Embryonic facial prominence (tissue), 1 donor: ENCODE measurements around the gene MED13L.

Source experiments
- DNase-seq: peaks from one replicate; pipeline ENCODE4 v3.0.0-alpha.2; 2016; ENCODE audit errors: extremely low spot score

MED13L gene

GRCh38 chr12:115944392-115944742 lies 333.1 kb downstream of the MED13L start:
- no peak for DNase-seq

DNA sequence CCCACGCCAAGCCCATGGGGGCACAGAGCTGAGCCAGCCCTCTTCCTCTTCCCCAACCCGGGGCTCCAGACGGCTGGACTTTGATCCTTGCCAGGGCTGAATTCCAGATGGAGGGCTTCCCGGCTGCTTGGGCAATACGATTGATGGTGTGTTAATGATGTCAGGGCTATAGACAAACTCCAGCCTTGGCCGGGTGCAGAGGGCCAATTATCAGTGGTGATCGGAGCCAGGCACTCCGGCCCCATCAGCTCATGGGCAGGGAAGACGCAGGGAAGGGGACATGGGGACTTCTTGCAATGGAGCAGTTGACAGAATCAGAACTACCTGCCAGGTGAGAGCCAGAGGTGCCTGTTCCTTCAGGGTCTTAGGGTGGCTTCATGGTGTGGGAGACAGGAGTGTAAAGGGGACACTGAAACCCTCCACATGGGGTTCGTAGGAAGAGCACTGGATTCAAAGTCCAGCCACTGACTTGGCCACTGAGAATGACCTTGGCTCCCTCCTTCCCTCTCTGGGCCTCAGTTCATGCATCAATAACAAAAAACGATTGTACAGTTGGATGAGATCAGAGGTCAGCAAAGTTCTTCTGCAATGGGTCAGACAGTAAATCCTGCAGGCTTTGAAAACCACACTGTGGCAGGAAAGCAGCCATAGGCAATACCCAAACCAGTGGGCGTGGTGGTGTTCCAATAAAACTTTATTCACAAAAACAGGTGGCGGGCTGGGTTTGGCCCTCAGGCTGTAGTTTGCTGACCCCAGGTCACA lies 333.7 kb downstream of the MED13L start:
- DNase-seq: no peak

GRCh38 chr12:115943310-115943629 lies 334.2 kb downstream of the MED13L start:
- no peak for DNase-seq

DNA sequence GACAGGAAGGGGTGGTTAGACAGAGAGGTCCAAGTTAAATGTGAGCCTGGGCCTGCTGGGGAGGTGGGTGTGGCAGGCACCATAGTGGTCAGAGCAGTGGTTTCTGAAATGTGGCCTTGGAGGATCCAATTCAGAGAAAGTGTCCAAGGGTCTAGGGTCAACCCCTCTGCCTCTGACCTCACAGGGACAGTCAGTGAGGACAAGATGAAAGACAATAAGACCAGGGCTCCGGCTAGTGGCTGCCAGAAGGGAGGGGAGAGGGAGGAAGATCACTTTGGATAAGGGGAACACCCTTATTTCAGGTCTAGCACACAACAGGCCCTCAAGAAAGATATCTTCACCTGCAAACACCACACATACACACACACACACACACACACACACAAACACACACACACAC lies 335.1 kb downstream of the MED13L start:
- DNase-seq: no peak

- no peak for DNase-seq
Measured at GRCh38 chr12:115941362-115941761, 336.1 kb downstream of the MED13L start.

DNA sequence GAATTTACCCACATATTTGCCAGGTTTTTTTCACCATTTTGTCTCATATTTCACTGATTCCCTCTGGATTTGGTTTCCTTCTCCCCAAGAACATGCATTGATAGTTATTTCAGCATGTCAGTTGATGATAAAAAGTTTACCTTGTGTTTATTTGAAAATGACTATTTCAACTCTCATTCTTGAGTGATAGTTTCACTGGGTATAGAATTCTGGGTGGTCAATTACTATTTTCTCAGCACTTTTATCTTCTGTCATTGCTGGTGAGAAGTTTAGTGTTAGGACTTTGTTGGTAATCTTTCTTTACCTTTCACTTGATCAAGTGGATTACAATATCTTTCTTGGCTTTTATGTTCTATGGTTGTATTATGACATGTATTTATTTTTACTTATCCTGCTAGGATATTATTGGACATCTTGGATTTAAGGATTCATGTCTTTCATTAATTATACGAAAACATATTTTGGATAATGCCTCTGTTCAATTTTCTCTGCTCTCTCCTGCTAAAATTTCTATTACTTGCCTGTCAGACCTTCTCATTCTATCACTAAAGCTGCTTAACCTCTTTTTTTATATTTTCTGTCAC lies 338.6 kb downstream of the MED13L start:
- no peak for DNase-seq

DNA sequence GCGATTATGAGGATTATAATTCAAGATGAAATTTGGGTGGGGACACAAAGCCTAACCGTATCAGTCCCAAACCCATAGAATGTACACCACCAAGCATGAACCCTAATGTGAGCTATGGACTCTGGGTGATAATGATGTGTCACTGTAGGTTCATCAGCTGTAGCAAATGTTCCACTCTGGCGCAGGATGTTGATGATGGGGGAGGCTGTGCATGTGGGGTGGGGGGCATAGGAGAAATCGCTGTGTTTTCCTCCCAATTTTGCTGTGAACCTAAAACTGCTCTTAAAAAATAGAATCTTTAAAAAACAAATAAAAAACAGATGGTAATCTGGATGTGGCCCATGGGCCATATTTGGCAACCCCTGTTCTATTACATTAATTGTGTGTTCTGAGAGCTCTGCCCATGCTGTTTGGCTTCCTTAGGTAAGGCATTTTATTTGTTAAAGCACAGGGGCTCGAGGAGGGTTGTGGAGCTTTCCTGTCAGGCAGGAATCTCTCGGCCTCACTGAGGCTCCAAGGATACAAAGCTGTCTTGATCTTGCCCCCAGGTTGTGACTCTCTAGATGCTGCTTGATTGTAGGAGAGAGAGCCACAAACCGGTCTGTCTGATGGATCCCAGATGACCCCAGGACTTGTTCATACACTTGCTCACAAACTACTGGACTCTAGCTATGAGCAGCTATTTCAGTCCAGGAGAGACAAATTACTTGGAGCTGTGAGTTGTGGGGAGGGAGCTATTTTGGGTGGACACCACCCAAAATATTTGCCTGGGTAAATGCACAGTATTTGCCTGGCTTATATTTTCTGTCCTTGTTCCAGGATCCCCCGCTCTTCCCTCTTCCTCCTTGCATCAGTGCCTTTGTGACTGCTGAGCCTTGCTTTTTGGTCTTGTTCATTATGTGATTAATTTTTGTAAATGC lies 340.2 kb downstream of the MED13L start:
- DNase-seq: no peak

GRCh38 chr12:115934877-115935276 lies 342.6 kb downstream of the MED13L start:
- no peak for DNase-seq

GRCh38 chr12:115934046-115934445 lies 343.4 kb downstream of the MED13L start:
- DNase-seq: no peak

DNA sequence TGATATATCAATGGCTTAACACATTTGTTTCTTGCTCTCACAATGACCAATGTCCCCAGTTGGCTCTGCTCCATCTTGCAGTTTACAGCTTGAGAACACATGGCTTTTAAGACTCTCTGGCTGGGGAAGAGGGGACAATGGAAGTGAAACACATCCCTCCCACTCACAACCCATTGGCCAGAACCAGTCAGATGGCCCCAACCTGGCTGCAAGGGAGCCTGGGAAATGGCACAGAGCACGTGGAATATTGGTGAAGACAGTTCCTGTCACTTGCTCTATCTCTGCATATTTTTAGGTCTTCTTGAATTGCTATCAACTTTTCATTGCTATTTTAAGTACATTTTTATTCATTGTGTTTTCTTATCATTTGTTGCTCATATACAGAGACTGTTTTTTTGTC lies 345.4 kb downstream of the MED13L start:
- no peak for DNase-seq

DNA sequence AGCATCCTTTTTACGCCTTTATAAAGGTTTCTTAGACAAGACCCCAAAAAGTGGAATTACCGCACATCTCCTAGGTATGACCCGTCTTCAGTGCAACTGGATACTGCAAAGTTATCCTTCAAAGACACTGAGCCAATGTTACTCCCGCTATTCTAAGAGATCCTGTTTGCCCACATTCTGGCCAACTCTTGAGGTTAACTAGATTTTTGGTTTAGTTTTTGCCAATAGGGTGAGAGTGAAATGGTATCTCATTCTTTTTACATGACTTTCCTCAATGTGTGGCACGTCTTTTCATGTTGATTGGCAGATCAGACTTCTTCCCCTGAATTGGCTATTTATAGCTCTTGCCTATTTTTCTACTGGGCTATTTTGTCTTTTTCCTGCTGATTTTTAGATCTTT lies 347.2 kb downstream of the MED13L start:
- no peak for DNase-seq

DNA sequence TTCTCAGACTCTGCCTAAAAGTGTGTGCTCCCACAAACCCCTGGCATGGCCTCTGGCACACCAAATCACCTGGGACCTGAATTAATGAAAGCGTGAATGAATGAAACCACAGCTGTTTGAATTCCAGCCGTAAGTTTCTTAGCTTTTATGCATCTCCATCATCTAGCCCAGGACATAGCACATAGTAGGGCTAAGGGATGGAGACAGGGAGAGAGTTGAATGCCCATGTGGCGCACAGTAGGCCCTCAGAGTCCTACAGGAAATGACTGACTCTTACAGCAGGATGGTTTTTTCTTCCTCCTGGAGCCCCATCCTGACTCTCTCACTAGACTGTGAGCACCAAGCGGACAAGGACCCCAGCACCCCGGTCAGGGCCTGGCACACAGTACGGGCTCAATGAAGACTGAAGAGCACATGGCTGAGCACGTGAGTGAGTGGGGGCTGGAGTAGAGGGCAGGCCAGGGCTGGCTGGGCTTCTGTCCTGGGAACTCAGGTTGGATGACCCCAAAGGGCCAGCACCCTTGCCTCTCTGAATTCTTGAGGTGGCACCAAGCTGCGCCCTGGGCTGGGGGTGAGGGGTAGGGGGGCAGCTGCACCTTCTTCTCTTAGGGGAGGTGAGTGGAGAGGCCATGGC lies 351.3 kb downstream of the MED13L start:
- no peak for DNase-seq

DNA sequence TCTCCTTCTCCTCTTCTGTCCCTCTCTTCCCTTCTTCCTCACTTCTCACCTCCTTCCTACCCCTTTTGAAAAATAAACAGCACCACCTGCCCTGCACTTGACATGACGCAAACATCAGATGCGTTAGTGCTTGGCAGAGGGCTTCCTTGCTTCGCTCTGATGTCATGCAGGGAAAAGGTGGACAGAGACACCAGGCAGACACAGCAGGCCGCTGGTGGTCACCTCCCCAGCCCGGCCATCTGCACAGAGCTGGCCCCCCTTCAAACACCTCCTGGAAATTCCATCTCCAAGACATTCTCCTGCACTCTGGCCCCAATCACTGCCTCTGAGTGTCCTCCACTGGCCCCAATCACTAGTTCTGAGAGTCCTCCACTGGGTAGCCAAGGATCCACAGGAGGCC lies 353.6 kb downstream of the MED13L start:
- no peak for DNase-seq

DNA sequence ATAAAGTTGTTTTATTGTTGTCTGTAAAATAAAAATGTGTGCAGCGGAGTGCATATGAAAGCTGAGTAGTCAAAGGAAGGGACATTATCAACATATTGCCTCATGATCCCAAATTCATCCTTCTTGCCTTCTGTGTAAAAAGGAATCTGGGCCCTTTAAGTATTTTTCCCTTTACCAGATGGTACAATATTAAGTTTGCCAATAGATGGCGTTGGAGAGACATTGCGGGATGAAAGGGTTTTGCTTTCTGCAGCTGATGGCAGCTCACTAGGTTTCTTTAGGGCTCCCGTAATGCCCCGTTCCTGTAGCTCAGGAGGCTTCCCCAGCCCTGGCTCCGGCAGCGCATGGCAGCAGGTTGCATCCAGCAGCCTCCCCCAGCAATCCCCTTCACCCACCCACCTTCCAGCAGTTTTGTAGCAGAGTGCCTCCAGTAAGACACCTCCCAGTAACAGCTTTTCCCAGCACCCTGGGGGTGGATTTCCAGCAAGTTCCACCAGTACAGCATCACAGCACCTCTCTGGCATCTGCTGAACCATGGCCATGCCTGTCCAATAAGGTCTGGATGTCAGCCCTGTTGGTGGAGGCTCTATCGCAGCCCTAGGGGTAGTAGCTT lies 354.4 kb downstream of the MED13L start:
- DNase-seq: no peak

GRCh38 chr12:115920395-115921183 lies 356.9 kb downstream of the MED13L start:
- no peak for DNase-seq

GRCh38 chr12:115918763-115919162 lies 358.7 kb downstream of the MED13L start:
- no peak for DNase-seq

DNA sequence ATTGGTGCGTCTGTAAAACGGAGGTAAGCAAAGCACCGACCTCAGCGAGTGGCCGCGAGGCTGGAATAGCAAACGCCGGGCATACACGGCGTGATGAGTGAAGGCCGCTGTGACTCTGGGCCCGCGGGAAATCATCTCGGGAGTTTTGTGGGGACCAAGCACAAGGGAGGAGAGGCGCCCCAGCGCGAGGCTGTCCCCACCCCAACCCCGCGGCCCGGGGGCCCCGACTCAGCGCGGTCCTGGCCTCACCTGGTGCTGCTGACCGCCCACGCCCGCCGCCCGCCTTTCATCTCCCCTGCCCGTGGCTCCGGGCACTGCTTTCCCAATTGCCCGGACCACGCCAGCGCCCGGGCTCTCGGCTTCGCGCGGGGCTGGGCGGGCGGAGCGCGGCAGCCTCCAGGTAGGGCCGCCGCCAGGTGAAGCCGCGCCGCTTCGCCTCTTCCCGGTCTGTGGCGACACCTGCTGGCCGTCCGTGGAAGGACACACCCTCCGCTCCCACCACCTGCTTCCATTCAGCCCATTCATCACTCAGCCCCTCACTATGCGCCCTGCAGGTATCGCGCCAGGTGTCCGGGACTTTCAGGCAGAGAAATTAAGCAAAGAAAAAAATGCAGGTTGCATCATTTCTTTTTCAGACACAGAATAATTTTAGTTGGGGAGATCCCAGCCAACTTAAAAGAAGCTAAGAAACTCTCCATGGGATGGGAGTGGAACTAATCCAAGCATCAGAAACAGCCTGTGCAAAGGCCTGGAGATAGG lies 360.4 kb downstream of the MED13L start:
- DNase-seq: no peak

DNA sequence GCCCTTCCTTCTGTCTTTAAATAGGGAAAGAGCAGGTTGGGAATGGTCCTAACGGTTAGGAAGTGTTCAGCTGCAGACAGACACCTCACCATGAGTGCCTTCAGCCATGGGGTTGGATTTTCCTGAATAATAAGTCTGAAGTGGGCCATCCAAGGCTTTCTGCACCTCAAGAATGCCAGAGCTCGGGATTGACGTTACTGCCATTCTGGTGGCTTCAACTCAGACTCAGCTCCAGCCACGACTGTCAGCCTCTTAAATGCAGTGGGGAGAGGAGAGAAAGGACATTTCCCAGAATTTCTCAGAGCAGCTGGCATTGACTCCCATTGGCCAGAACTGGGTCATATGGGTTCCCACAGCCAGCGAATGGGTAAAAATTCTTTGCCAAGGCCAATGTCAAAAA lies 363.4 kb downstream of the MED13L start:
- DNase-seq: no peak

GRCh38 chr12:115912440-115912839 lies 365.1 kb downstream of the MED13L start:
- DNase-seq: no peak

DNA sequence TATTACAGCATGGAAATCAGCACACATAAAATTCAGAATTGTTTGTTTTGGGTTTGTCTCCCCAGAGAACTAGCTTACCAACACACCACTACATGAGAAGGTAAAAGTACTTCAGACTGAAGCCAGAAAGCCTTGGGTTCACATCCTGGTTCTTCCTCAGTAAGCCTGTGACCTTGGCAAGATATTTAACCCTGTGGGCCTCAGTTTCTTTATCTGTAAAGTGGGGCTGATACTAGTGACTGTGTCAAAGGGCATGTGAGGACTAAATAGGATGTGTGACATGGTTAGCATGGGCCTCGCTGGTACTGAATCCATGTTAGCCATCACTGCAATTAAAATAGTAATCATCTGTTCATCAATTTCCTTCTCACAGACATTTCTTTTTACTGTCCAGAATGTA lies 366.1 kb downstream of the MED13L start:
- DNase-seq: no peak
